ENCODE results near the gene STEAP1B.

STEAP1B gene

DNA sequence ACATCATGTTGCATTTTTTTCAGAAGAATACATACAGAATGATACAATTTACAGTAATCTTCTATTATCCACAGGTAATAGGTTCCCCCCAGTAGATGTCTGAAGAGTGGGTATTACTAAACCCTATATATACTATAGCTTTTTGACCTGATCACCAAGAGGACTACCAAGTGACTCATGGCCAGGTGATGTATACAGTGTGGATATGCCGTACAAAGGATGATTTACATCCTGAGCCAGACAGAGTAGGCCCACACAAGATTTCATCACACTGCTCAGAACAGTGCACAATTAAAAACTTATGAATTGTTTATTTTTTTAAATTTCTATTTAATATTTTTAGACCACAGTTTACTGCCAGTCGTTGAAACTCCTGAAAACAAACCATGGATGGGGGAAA lies 70.6 kb downstream of the STEAP1B start:
- DNase-seq (ENCODE audit: low spot score), result no peak

GRCh38 chr7:22427855-22428254 lies 72.1 kb downstream of the STEAP1B start:
- DNase-seq (ENCODE audit: low spot score), result no peak

- no peak for DNase-seq (ENCODE audit: low spot score)
Measured at GRCh38 chr7:22427104-22427503, 72.9 kb downstream of the STEAP1B start.

DNA sequence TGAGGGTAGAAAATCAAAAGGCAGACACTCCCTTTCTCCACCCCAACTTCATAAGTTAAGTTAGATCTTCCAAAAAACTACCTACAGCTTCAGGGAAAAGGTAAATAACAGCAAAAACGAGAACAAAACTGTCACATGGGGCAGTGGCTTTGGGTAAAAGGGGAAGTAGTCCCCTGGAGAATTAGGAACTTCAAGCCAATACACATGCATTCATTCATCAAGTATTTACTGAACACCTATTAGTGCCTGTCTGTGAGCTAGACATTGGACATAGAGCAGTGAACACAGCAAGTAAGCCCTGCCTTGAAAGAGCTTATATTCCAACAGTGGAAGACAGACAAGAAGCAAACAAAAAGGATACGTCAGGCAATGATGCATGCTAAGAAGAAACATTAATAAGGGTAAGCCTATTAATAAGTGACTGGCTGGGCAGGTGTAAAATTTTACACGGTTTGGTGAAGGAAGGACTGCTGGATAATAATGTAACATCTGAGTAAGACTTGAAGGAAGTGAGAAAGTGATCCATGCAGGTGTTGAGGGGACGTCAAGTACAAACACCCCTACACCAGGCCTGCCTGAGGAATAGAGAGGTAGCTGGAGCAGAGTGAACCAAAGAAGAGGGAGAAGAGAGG lies 73.4 kb downstream of the STEAP1B start:
- no peak for DNase-seq (ENCODE audit: low spot score)

- DNase-seq (ENCODE audit: low spot score), result no peak
Measured at GRCh38 chr7:22425361-22425760, 74.6 kb downstream of the STEAP1B start.

- no peak for DNase-seq (ENCODE audit: low spot score)
Measured at GRCh38 chr7:22422831-22423615, 77.0 kb downstream of the STEAP1B start.

DNA sequence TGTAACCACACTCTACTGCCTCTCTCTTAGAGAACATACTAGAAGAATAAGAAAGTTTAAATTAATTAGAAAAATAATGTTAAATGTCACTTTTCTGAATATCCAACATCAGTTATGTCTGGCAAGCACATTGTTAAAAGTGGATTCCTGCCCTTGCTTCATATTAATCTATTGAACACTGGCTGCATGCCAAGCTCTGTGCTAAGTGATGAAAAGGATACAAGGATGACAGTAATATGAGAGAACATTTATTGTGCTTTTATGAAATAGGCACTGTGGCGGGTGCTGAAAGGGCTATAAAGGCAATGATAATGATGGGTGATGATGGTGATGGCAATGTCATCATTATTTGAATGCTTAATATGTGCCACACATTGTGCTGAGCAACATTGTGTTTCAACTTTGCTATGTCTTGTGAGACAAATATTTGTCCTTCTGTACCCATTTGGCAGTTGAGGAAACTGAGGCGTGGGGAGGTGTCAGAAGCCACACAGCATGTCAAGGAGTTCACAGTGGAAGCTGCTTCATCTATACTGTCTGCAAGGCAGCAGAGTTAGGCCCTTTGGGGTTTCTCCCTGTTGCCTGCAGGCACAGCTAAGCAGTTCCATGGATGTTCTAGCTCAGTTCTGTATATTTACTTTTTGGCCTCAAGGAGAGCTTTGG lies 78.9 kb downstream of the STEAP1B start:
- DNase-seq (ENCODE audit: low spot score), result no peak

- DNase-seq (ENCODE audit: low spot score), result no peak
Measured at GRCh38 chr7:22420008-22420407, 80.0 kb downstream of the STEAP1B start.

- no peak for DNase-seq (ENCODE audit: low spot score)
Measured at GRCh38 chr7:22419488-22419887, 80.5 kb downstream of the STEAP1B start.

GRCh38 chr7:22418251-22419046 lies 81.5 kb downstream of the STEAP1B start:
- no peak for DNase-seq (ENCODE audit: low spot score)

- no peak for DNase-seq (ENCODE audit: low spot score)
Measured at GRCh38 chr7:22417841-22418240, 82.1 kb downstream of the STEAP1B start.

DNA sequence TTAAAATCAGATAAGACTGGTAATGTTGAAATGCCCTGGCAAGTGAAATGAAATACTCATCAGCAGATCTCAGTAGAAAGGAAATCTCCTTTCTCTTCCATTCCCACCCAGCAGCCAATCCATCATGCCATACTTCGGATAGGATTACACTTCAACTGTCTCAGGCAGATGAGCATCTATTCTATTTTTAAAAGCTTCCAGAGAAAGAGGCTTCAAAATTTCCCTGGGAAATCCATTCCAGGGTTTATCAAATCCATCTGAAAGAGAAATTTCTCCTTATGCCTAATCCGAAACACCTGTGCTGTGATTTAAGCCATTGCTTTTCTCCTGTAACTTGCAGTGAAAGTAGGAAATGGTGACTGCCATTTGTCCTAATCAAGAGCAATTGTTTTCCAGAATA lies 82.6 kb downstream of the STEAP1B start:
- DNase-seq (ENCODE audit: low spot score), result no peak

DNA sequence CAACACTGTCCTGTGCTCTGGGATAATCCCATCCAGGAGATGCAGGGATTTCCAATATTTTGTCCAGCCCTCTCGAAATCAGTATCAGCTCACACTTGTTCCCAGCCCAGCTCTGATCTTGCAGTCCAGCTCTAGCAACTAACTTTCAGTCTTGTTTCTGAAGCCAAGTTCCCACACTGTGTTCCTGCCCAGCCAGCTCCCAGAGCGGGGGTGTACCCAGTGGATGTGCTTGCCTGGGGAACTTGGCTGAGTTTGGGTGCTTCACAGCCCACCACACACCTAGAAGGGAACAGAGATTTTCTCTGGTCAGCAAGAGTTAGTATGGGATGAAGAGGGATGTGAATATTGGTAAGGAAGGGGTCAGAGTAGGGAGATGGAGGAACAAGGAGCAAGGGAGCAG lies 85.6 kb downstream of the STEAP1B start:
- no peak for DNase-seq (ENCODE audit: low spot score)

- DNase-seq (ENCODE audit: low spot score), result no peak
Measured at GRCh38 chr7:22413211-22413610, 86.8 kb downstream of the STEAP1B start.

GRCh38 chr7:22411977-22412693 lies 87.9 kb downstream of the STEAP1B start:
- DNase-seq (ENCODE audit: low spot score), result no peak

DNA sequence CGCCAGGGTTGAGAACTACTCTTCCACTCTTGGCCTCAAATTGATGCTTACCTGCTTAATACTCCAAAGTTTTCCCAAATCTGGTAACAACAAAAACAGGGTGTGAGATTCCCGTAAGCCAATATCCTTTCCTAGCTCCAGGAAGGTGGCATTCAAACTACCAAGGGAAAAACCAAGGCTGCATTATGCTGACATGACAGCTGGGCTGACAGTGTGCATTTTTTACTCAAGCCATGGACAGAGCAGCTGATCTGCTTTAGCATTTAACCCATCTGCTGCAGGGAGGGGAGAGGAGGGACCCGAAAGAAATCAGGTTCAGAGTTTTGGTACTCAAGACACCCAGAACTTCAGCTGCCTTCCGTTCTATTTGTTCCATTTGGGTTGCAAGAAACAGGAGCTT lies 93.3 kb downstream of the STEAP1B start:
- DNase-seq (ENCODE audit: low spot score), result no peak

DNA sequence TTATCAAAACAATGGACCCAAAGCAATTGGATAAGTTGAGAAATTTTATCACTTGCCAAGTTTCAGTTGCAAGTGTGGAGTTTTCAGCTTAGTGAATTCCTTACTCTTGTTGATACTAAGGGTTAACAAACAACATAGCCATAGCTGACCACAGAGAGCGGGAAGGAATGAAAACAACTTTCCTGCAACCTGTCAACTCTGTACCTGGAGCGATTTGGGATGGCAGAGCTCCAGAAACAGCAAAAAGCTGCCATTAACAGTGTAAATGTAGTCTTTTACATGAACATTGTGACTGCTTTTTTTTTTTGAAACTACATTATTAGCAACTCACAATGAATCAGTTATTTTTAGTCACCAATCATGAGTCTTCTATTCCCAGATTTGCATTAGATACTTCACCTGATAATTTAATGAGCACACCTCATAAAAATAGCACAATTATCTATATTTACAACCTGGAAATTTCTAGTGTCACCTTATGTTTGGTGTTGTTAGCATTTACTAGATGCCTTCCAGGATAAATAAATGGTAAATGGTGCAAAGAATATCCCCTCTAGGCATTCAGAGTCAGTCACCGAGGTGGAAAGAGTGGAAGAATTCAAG lies 95.5 kb downstream of the STEAP1B start:
- no peak for DNase-seq (ENCODE audit: low spot score)

- DNase-seq (ENCODE audit: low spot score), result no peak
Measured at GRCh38 chr7:22403344-22403743, 96.6 kb downstream of the STEAP1B start.

DNA sequence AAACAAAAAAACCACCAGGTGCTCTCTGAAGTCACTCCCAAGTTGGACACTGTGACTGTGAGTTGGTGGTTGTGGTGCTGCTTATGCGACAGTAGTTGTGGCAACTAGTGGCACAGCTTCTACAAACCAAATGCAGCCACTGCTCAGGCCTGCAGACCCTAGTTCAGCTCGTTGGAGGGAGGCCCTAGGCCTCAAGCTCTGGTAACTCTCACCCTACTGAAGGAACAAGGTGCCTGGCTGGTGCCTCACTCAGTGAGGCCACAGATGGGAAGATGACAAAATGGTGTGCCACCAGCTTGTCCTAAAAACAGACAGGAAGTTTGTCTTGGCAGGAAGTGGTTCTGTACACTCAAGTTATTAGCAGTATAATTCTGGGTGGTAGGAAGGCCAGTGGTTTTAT lies 97.7 kb downstream of the STEAP1B start:
- no peak for DNase-seq (ENCODE audit: low spot score)

DNA sequence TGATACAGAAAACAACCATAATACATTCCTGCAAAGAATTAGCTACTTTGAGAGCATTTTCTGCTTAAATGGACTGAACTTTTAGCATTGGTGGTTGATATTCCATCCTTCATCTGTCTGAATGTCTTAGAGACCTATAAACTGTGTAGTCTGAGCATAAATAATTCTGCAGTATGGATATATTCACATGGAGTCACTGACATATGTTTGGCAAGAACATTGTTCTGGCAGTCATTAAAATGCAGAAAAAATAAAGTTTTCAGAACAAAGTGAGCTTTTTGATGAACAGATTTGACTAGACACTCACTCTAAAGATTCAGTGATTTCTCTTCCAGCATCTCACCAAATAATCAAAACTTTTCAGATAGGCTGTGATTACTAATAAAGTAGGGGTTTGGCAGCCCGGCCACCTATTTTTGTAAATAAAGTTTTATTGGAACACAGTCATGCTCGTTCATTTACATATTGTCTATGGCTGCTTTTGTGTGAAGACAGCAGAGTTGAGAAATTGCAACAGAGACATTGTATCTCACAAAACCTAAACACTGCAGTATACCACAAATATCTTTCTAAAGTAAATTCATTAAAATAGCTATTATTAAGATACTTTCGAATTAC lies 98.9 kb downstream of the STEAP1B start:
- DNase-seq (ENCODE audit: low spot score), result no peak
